ENCODE data around the gene NR2F2. TPM values are rescaled to one million over a fixed set of nuclear protein-coding genes. Genes with fewer than 3 reads are reported as not detected.

The NR2F2 gene
- total RNA-seq, 5 donors from 2014 or later (not counting 1 experiment from before 2014, with no cell fraction given): 0.32 to 0.53 (median 0.38) TPM; not detected in 2

DNA sequence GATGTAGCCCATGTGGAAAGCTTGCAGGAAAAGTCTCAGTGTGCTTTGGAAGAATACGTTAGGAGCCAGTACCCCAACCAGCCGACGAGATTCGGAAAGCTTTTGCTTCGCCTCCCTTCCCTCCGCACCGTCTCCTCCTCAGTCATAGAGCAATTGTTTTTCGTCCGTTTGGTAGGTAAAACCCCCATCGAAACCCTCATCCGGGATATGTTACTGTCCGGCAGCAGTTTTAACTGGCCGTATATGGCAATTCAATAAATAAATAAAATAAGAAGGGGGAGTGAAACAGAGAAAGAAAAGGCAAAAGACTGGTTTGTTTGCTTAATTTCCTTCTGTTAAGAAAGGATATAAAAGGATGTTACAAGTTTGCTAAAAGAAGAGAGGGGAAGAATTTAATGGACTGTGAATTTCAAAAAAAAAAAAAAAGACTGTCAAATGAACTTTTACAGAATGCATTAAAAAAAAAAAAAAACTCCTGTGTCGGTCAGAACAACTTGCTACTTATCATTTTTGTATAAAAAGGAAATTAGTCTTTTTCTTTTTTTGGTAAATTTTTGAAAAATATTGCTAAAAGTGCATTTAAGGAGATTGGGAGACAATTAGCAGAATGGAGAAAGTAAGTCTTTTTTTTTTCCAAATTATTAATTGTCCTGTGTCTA is 7.0 kb downstream of the NR2F2 start:
- H3K4me3 Mint-ChIP-seq: no peak overlapping the region
- Histone ChIP-seq H3K4me3 (ENCODE audit: control insufficient read depth in 1 of 2, extremely low read depth in 1 of 2, low read length in 1 of 2) (no peak overlapping the region), H3K27me3 (replicated peaks in 1 of 2; ENCODE audit: control insufficient read depth in 2 of 2, extremely low read depth in 1 of 2, insufficient read depth in 2 of 2, low read length in 1 of 2) (peaks cover 18 to 58% of the 10 kb centered on the region in 2 experiments), H3K4me1 (ENCODE audit: control insufficient read depth in 1 of 2, extremely low read depth in 1 of 2, insufficient read depth in 2 of 2, low read length in 2 of 2) (peaks cover under 1 to 25% of the 10 kb centered on the region in 2 experiments), H3K27ac (ENCODE audit: low read length) (no peak overlapping the region), H3K9me3 (no peaks in the 10 kb centered on the region), H3K36me3 (ENCODE audit: control insufficient read depth in 2 of 2, extremely low read depth in 1 of 2, insufficient read depth in 1 of 2, low read length in 1 of 2) (no peaks in the 10 kb centered on the region)
- CTCF ChIA-PET: interaction anchor here in 1 of 2 donors (0.7 kb wide), 1 partner anchor 9 kb away, joined by 4 read pairs; no protein-coding TSS in a partner anchor
- ATAC-seq (replicated peaks in 1 of 4): no peak
- WGBS (ENCODE audit: insufficient coverage): 10% methylated on average over 4 of the region's 14 CpGs
- H3K9me3 Mint-ChIP-seq: peaks cover 0 to 2% (median 0%) of the 10 kb centered on the region in 3 donors
- peaks cover 12 to 15% (median 12%) of the 10 kb centered on the region in 3 donors for H3K4me1 Mint-ChIP-seq
- H3K36me3 Mint-ChIP-seq: no peaks in the 10 kb centered on the region
- POLR2A ChIA-PET: interaction anchor here in 1 of 2 donors (0.6 kb wide), 1 partner anchor 1405 kb away, joined by 5 read pairs; no protein-coding TSS in a partner anchor
- no peak overlapping the region for H3K27ac Mint-ChIP-seq
- peaks cover 71 to 90% of the 10 kb centered on the region in 2 donors for H3K27me3 Mint-ChIP-seq
- DNase-seq: no peak

DNA sequence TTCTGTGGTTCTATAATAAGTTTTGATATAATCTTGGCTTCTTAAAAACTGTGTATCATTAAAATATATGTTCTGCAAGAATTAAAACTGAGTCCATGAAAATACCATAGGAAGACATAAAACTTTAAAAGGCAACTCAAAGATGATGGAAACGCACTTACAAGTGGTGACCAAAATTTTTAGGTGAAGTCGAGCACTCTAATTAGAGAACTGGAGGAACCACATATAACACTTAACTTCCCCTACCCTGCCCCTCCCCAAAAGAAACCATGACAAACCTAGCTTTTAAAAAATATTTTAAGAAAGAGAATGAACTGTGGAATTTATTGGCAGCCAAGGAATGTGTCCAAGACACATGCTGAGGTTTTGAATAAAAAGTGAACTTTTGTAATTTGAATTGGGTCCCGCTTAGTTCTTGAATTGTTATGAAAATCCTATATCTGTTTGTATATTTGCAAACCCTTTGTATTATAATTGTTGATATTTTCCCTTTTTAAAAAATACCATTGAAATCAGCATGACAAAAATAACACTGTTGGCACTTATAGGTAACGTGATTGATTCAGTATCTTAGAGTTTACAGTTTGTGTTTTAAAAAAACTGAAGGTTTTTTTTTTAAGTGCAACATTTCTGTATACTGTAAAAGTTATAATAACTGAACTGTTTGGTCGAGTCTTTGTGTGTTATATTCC is 7.7 kb downstream of the NR2F2 start:
- Mint-ChIP-seq H3K4me1 (peaks cover 10 to 13% (median 11%) of the 10 kb centered on the region in 3 donors), H3K36me3 (no peaks in the 10 kb centered on the region), H3K27ac (no peak overlapping the region), H3K4me3 (no peak overlapping the region), H3K27me3 (peaks cover 75 to 90% of the 10 kb centered on the region in 2 donors), H3K9me3 (no peaks in the 10 kb centered on the region)
- Histone ChIP-seq H3K4me1 (ENCODE audit: control insufficient read depth in 1 of 2, extremely low read depth in 1 of 2, insufficient read depth in 2 of 2, low read length in 2 of 2) (peaks cover 0 to 18% of the 10 kb centered on the region in 2 experiments), H3K36me3 (ENCODE audit: control insufficient read depth in 2 of 2, extremely low read depth in 1 of 2, insufficient read depth in 1 of 2, low read length in 1 of 2) (no peaks in the 10 kb centered on the region), H3K9me3 (no peaks in the 10 kb centered on the region), H3K4me3 (ENCODE audit: control insufficient read depth in 1 of 2, extremely low read depth in 1 of 2, low read length in 1 of 2) (no peak overlapping the region), H3K27ac (ENCODE audit: low read length) (no peak overlapping the region), H3K27me3 (replicated peaks in 1 of 2; ENCODE audit: control insufficient read depth in 2 of 2, extremely low read depth in 1 of 2, insufficient read depth in 2 of 2, low read length in 1 of 2) (peaks cover 20 to 58% of the 10 kb centered on the region in 2 experiments)
- ChIA-PET CTCF (no interaction called here), POLR2A (no interaction called here)
- WGBS (ENCODE audit: insufficient coverage): no CpG with 5 or more reads among the region's 5 CpGs
- ATAC-seq (replicated peaks in 1 of 4) (no peak), DNase-seq (no peak)

DNA sequence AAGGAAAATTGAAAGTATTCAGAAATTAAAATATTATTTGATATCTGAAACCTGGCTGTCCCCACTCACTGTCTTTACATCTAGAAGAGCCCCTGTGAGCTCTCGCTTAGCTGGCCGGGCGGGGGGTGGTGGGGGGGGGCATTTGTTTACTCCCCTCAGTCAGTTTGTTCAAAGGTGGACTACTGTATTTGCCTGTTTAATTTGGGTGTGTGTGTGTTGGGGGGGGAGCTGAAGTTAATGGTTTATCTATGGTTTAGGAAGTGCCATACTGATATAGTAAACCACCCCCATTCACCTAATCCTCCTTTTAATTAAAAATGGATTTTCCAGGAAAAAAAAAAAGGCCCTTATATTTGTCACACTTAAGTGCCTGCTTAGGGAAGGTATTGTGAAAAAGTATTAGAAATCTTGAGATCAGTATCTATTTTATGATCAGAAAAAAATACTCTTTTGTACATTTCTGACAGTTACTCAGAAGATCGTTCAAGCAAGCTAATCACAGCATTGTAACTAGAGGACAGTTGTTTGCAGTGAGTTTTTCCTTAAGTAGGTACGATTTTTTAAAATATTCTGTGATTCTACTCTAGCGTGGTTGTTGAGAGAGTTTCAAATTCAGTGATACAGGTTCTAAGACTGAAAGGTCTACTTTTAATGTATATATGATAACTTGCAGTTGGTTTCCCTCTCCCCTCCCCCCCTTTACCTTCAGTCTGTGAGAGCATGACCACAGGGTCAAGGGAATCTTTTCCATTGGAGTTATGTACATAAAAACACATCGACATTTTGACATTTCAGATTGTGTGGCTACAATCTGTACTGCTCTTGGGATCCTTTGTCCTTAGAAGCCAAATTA is 8.5 kb downstream of the NR2F2 start:
- H3K27ac ChIP-seq (ENCODE audit: low read length): no peak overlapping the region
- no peaks in the 10 kb centered on the region for H3K9me3 ChIP-seq
- H3K4me1 ChIP-seq (ENCODE audit: control insufficient read depth in 1 of 2, extremely low read depth in 1 of 2, insufficient read depth in 2 of 2, low read length in 2 of 2): peaks cover 0 to 11% of the 10 kb centered on the region in 2 experiments
- H3K36me3 ChIP-seq (ENCODE audit: control insufficient read depth in 2 of 2, extremely low read depth in 1 of 2, insufficient read depth in 1 of 2, low read length in 1 of 2): no peaks in the 10 kb centered on the region
- Mint-ChIP-seq H3K27ac (no peak overlapping the region), H3K27me3 (peaks cover 78 to 88% of the 10 kb centered on the region in 2 donors), H3K4me1 (peaks cover 6 to 10% (median 7%) of the 10 kb centered on the region in 3 donors), H3K4me3 (no peak overlapping the region), H3K9me3 (no peaks in the 10 kb centered on the region), H3K36me3 (no peaks in the 10 kb centered on the region)
- ATAC-seq (replicated peaks in 1 of 4) (no peak), DNase-seq (no peak)
- H3K4me3 ChIP-seq (ENCODE audit: control insufficient read depth in 1 of 2, extremely low read depth in 1 of 2, low read length in 1 of 2): no peak overlapping the region
- peaks cover 21 to 58% of the 10 kb centered on the region in 2 experiments for H3K27me3 ChIP-seq (replicated peaks in 1 of 2; ENCODE audit: control insufficient read depth in 2 of 2, extremely low read depth in 1 of 2, insufficient read depth in 2 of 2, low read length in 1 of 2)
- WGBS (ENCODE audit: insufficient coverage): 0% methylated on average over 2 of the region's 7 CpGs
- POLR2A ChIA-PET: no interaction called here
- CTCF ChIA-PET: no interaction called here

DNA sequence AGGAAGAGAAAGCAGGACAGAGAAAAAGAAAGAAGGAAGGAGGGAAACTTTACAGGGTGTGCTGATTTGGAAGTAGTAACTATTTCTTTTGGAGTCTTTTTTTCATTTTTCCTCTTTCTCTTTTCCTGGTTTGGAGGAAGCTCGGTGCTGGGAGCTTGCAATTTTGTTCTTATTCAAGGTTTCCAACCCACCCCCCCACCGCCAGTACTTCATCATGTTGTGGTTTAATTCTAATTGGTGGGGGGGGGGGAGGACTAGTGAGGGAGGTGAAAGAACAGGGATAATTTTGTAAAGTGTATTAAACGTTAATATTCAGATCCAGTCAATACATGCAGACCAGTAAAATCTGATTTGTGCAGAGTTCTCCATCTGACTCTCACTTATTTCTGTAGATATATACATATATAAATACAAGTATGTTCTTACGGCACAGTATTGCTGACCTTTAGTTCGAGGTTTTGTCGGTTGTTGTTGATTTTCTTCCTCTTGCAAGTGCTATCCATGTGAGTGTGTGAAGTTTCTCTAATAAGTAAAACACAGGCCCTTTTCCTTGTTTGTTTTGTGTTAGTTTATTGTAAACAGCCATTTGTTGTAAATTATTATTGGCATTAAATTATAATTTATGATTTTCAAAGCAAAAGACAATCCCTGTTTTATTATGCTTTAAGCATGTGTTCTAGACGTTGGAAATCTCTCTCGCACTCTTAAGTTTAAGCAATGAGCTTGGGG is 9.3 kb downstream of the NR2F2 start:
- peaks cover 24 to 58% of the 10 kb centered on the region in 2 experiments for H3K27me3 ChIP-seq (replicated peaks in 1 of 2; ENCODE audit: control insufficient read depth in 2 of 2, extremely low read depth in 1 of 2, insufficient read depth in 2 of 2, low read length in 1 of 2)

DNA sequence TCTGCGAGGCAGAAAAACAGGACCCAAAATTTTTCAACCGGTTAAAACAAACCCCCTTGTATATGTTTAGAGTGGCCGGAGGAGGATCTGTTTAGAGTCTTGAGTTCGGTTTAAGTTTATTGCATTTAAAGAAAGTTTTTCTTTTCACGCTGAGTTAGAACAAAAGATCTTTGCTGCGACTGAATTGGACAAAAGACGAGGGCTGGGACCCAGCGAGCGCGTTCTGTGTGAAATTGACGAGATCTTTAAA is 9.8 kb downstream of the NR2F2 start:
- no peaks in the 10 kb centered on the region for H3K36me3 Mint-ChIP-seq
- H3K4me3 Mint-ChIP-seq: no peak overlapping the region
- Histone ChIP-seq H3K4me3 (ENCODE audit: control insufficient read depth in 1 of 2, extremely low read depth in 1 of 2, low read length in 1 of 2) (peak overlapping the region in 1 of 2 donors; percentile 36), H3K27me3 (replicated peaks in 1 of 2; ENCODE audit: control insufficient read depth in 2 of 2, extremely low read depth in 1 of 2, insufficient read depth in 2 of 2, low read length in 1 of 2) (peaks cover 27 to 59% of the 10 kb centered on the region in 2 experiments), H3K9me3 (no peaks in the 10 kb centered on the region), H3K27ac (ENCODE audit: low read length) (no peak overlapping the region), H3K4me1 (ENCODE audit: control insufficient read depth in 1 of 2, extremely low read depth in 1 of 2, insufficient read depth in 2 of 2, low read length in 2 of 2) (peaks cover 0 to 11% of the 10 kb centered on the region in 2 experiments), H3K36me3 (ENCODE audit: control insufficient read depth in 2 of 2, extremely low read depth in 1 of 2, insufficient read depth in 1 of 2, low read length in 1 of 2) (no peaks in the 10 kb centered on the region)
- peaks cover 85 to 89% of the 10 kb centered on the region in 2 donors for H3K27me3 Mint-ChIP-seq
- ATAC-seq (replicated peaks in 1 of 4) (no peak), DNase-seq (no peak)
- ChIA-PET CTCF (interaction anchor here in 1 of 2 donors (0.6 kb wide), 1 partner anchor 15 kb away, joined by 4 read pairs; no protein-coding TSS in a partner anchor), POLR2A (no interaction called here)
- H3K9me3 Mint-ChIP-seq: no peaks in the 10 kb centered on the region
- 0% methylated on average over 4 of the region's 11 CpGs for WGBS (ENCODE audit: insufficient coverage)
- H3K27ac Mint-ChIP-seq: peak overlapping the region in 1 of 2 donors; percentile 23
- peaks cover 6 to 10% (median 7%) of the 10 kb centered on the region in 3 donors for H3K4me1 Mint-ChIP-seq

More for the DNA sequence above, 9.3 kb downstream of the NR2F2 start:
- H3K4me3 ChIP-seq (ENCODE audit: control insufficient read depth in 1 of 2, extremely low read depth in 1 of 2, low read length in 1 of 2): no peak overlapping the region
- DNase-seq: no peak
- H3K4me1 ChIP-seq (ENCODE audit: control insufficient read depth in 1 of 2, extremely low read depth in 1 of 2, insufficient read depth in 2 of 2, low read length in 2 of 2): peaks cover 0 to 11% of the 10 kb centered on the region in 2 experiments
- Mint-ChIP-seq H3K27me3 (peaks cover 85 to 89% of the 10 kb centered on the region in 2 donors), H3K4me3 (no peak overlapping the region), H3K36me3 (no peaks in the 10 kb centered on the region), H3K4me1 (peaks cover 6 to 10% (median 7%) of the 10 kb centered on the region in 3 donors), H3K9me3 (no peaks in the 10 kb centered on the region), H3K27ac (no peak overlapping the region)
- WGBS (ENCODE audit: insufficient coverage): no CpG with 5 or more reads among the region's 8 CpGs
- H3K9me3 ChIP-seq: no peaks in the 10 kb centered on the region
- no peaks in the 10 kb centered on the region for H3K36me3 ChIP-seq (ENCODE audit: control insufficient read depth in 2 of 2, extremely low read depth in 1 of 2, insufficient read depth in 1 of 2, low read length in 1 of 2)
- no peak for ATAC-seq (replicated peaks in 1 of 4)
- ChIA-PET CTCF (no interaction called here), POLR2A (no interaction called here)
- no peak overlapping the region for H3K27ac ChIP-seq (ENCODE audit: low read length)

All from T-cell (primary cell).